HG03280 (cell line): ENCODE data around the gene FAM210A.

Source experiments
- ATAC-seq: cut with Tn5 transposase; IDR thresholded peaks from one replicate; pipeline ENCODE4 v1.9.1; 2021; ENCODE audit warnings: mild to moderate bottlenecking, moderate library complexity; ENCODE audit not compliant: unreplicated experiment

Gene FAM210A

DNA sequence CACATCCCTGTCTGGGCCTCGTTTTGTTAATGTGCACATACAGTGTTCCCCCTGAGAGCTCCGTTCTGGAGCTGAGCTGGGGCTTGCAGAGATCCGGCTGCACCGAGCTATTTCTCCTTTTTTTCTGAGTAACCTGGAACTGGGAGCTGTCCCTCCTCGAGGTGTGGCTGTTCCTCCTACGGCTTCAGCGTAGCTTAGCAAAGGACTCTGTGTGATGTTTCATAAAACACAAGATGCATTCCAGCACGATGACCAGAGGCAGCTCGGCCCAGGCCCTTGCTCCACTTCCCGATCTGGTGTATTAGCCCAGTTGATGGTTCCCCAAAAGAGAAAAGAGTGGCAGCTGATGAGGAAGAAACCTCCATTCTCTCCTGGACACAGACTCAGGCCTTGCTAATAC is 103.0 kb downstream of the FAM210A start:
- ATAC-seq = no peak

DNA sequence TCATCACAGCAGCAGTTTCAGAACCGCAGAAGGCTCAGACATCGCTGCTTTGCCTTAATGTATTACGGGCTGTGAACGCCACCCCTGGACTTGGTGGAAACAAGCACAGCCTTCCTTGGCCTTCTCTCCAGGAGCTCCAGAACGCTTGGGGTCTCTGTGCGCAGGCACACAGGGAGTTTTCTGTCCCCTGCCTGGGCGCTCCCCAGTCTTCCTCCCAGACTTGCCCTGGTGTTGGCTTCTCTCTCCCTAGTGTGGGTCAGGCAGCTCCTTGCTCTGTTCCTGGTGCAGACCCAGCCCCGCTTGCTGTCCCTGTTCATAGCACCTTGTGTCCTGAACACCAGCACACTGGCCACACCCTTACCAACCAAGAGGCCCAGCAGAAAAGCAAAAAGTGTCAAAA is 103.6 kb downstream of the FAM210A start:
- ATAC-seq = no peak

DNA sequence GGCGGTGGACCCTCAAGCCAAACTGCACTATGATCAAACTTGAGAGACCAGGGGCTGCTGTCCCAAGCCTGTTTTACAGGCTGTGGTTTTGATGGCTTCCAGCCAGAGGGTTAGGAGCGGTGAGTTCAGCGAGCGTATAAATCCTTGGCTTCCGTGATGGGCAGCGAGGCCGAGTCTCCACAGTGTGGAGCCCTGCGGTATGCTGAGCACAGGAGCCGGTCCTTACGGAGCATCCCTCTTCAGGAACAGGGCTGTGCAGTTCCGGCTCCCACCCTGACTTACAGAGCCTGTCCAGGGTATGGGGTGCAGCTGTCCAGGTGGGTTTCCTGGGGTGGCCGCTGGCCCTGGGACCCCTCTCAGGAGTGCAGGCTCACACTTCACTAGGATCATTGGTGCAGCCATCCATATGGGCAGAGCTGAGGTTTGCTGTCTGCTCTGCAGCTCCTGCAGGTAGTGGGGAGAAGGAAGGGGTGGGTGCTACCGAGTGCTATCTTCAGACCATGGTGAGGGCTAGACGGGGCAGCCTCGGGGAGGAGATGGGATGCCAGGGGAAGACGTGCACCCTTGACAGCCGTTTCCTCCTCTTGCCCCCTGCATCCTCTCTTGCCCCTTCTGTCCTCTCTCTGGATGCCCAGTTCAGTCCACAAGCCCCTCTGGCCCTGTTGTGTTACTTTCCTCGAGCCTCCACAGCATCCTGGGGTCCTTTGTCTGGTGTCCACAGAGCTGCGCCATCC is 104.3 kb downstream of the FAM210A start:
- ATAC-seq = no peak

DNA sequence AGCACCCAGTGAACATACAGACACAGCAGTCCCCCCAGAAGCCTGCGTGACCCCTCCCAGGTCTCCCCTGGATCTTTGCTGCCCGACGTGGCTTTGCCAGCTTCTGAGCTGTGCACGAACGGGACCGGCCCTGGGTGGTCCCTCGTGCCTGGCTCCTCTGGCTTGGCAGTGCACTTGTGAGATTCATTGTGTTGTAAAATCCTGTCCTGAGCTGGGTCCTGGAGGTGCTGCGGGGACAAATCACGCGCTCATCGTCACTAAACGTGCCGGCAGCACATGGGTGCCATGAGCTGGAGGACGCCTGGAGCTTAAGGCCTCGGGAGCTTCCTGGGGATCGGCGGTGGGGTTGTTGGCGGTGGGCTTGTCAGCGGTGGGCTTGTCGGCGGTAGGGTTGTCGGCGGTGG is 104.9 kb downstream of the FAM210A start:
- no peak for ATAC-seq

DNA sequence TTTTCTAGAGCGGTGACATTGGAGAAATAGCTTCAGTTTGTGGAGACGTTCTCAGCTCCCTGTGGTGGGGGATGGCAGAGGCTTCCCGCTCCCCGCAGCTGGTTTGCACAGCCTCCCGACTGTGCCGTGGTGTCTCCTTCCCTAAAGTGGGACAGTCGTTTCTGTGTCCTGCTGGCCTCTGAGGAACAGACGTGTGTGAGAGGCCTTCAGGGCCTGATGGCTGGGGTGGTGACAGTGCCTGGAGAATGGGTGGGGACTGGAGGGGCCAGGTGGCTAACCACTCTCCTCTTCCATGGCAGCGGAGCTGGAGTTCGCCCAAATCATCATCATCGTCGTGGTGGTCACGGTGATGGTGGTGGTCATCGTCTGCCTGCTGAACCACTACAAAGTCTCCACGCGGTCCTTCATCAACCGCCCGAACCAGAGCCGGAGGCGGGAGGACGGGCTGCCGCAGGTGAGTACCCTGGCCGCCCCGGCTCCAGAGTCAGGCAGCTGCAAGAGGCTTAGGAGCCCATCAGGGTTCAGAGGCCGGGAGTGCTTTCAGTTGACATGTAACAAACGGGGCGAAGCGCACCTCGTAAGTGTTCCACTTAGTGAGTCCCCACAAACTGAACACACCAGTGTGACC is 105.4 kb downstream of the FAM210A start:
- no peak for ATAC-seq

DNA sequence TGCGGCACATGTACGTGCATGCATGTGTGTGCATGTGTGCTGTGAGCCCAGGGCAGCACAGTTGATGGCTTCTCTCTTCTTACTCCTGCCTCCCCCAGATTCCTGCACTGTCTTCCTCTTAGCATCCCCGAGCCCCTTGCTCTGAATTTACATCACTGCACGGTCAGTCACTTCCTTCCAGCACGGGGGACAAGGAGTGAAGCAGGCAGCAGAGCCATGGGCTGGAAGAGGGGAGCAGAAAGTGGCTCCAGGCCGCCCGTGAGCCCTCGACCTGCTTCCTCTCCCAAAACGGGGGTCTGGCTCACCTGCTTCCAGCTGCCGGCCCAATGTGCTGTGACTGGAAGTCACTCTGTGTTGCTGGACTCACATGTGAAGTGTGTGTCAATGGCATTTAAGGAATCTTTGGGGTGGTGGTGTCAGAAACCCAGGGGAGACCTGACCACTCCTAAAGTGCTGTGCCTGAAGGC is 106.1 kb downstream of the FAM210A start:
- no peak for ATAC-seq

DNA sequence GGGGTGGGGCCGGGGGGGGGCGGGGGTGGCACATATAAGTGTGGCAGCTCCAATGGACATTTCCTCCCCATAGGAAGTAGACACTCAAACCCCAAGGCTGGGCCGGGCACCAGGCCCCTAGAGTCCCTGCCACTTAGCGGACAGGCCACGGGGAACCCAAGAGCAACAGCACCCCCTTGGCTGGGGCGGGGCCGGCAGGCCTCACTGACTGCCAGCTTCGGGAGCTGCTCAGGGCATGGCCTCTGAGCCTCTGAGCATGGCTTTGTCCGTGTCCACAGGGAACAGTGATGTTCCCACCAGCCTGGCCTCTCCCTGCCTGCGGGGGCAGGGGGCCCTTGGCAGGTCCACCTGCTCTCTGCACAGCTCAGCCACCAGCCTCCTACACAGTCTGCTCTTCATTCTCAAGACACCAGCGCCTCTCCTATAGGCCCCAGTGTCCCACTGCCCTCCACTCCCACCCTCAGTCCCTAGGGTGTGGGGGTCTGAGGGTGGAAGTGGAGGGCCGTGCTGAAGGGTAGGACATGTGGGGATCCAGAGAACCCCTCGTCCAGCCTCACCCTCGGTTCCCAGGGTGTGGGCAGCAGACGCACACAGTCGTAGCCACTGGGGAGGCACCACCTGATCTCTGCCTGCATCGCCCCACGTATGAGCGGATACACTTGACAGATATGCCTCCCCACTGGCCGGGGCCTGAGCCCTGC is 106.7 kb downstream of the FAM210A start:
- no peak for ATAC-seq

DNA sequence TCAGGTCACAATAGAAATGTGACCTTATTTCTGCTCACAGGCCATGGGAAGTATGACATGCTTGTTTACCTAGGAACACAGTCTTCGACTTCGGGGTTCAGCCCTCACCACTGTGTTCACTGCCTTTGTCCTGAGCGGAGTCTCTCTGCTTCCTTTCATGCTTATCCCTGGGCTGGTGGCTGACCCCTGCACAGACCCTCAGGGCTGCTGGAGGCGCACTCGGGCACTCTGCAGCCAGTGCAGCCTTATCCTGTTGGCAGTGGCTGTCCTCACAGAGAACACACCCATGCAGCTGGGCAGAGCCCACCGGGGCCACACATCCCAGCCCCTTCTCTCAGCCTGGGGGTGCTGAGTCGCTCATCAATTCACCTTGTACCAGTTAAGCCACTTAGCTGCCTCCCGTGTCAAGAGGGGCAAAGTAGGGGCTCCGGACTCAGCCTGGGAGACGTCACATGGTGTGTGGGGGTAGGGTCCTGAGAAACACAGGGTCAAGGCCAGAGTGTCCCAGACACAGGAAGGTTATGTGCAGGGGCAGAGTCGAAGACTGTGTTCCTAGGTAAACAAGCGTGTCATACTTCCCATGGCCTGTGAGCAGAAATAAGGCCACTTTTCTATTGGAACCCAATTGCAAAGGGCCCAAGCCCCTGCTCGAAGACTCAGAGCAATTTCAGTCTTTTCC is 107.5 kb downstream of the FAM210A start:
- ATAC-seq = no peak

DNA sequence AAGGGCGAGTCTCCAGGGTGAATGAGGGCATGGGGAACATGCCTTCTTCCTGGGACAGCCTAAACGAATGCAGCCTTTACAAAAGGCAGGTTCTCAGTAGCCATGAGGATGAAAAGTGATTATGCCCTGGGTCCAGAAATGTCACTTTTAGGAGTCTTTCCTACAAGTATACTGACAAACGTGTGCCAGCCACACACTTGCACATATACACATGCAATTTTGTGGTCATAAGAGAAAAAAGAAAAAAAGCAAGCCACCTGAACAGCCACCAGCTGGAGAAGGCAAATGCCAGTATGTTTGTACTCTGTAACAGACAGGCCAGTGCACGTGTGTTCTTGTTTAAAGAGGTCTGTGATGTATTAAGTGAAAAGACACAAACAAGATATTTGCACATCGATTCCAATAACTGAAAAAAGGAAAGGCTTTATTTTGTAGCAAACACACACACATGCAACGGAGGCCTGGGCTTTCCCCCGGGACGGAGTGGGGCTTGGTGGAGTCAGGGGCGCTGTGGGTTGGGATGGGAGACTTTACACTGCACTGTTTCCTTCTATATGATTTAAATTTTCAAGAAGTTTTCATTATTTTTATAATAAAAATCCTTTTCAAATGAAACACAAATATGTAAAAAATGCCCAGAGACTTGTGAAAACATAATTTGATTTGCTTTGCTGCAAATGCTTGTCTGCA is 108.4 kb downstream of the FAM210A start:
- ATAC-seq = no peak

DNA sequence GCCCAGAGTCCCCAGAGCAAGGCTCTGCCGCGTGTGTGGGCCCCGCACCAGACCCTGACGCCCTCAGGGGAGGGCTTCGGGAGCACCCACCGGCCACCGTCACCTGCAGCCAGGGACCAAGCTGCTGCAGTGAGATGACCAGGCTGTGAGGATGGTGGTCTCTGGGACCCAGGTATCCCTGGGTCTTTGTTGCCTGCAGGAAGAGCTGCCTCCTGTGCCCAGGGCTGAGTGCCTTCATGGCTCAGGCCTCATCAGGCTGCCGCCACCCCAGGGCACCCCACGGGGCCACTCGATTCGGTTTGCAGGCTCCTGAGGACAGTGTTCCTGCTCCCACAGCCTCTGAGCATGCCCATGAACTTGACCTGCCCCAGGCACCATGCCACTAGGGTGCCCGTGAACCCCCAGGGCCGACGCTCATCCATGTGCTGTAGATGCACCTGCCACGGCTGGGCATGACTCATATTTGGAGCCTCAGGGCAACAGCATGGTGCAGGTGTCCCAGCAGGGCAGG is 109.8 kb downstream of the FAM210A start:
- no peak for ATAC-seq

DNA sequence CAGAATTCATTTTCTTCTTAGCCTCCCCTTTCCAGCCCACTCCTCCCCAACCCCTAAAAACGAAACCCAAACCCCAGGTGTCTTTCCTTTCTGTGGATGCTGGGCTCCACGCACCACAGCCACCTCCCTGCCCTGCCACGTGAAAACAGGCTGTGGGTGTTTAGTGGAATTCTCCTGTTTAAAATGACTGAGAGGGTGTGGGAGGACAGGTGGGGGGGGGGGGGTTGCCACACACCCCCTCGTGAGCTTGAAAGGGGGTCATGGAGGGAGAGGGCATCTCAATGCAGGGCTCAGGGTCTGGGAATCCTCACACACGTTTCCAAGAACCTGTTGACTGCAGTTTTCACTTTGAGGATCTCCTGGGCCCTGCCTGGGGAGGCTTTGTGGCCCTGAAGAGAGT is 110.3 kb downstream of the FAM210A start:
- ATAC-seq = no peak

DNA sequence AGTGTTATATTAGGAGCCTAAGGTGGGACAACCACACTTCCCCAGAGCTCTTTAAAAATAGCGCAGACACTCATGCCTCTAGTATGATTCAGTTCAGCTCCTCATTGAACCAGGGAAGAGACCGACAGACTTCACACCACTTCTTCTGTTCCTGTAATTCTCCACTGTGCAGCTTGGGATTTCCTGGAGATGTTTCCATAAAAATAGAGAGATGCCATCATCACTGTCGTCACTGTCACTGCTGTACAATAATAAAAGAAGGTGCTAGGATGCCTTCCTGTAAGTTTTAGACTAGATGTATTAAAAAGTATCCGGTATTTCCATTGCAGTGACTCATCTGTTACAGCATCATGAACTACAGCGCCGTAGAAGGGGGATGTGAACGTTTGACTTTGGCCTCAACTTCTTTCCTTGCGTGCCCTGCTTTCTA is 110.9 kb downstream of the FAM210A start:
- ATAC-seq = no peak

DNA sequence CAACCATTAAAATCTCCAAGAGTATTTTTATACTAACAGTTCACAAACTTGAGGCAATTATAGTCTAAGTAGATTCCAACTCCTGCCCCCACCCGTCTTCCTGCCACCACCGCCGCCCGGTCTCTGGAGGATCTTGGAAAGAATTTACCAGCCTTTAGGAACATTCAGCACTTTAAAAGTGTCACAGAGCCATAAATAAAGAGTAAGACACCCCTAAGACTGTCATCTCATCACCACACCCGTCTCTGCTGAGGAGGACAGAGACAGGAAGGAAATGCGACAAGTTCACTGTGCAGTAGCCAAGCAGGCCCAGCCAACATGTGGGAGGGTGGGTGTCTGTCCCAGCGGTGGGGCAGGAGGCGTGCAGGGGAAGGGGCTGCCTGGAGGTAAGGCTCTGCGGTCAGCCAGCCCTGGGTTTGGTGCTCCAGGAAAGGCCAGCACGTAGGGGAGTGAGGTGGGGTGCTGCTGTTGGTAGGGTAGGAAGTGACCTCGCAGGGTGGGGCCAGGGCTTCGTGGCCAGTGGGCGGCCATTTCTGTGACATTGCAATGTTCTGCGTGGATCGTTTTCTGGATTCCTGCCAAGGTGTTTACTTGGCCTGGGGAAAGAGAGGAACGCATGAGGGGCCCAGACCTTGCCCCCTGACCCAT is 111.6 kb downstream of the FAM210A start:
- ATAC-seq = no peak

DNA sequence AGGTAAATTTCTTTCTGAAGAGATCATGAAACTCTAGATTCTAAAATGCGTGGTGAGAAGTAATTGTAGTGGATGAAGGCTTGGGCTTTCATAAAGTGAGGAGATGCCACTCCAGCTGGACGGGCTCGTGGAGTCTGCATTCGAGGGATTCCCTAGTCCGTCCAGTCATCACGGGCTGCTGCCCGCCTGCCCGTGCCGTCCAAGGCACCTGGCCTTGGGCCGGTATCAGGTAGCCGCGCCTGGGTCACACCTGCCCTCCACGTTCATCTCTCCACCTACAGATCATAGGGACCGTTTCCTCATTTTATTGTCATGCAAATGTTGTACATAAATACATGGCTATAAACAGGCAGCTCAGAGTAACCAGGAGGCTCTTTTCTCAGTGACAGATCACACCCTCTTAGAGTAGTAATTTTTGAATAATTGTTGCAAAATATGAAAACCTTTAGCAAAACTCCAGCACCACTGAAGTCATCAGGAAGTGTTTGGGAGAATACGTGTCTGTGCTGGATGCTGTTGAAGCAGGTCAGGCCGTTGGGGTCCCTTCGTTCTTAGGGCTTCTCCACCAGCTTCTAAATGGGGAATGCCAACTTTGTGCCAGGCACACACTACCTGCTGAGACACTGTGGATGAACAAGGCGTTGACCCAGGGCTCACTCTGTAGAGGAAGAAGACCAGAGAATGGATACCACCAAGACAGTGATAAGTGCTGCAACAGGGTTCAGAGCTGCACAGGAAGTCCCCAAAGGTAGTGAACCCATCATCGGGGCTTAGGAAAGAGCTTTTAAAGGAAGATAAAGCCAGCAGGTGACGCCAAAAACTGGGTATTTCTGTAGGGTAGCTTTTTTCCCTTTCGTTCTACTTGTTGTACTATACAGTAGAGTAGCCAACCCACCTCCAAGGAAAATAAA is 112.5 kb downstream of the FAM210A start:
- no peak for ATAC-seq
